Measurements from ENCODE around the gene PPL. TPM values are rescaled to one million over a fixed set of nuclear protein-coding genes. Genes with fewer than 3 reads are reported as not detected.

Gene PPL
- total RNA-seq, 1 donor from 2014 or later = 21.0 TPM

DNA sequence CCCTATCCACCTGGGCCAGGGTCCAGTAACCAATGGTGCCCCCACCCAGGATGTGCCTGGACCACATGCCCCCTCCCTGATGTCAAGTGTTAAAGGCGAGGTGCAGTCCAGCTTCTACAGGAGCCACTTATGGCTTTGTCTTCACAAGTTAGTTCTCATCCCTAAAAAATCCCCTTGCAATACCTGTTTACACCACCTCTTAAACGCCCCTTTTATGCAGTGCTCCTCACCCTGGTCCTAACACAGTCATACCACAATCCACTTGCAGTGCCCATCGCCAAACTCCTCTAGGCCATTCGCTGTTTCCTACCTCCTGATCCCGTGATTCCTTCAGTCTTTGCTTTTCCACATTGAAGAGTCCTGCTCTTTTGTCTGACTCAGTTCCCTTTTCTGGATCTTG lies 97.0 kb downstream of the PPL start:
- H3K4me3 ChIP-seq (ENCODE audit: low read depth, low read length) = no peak overlapping the region
- TF ChIP-seq, protein P1, sequence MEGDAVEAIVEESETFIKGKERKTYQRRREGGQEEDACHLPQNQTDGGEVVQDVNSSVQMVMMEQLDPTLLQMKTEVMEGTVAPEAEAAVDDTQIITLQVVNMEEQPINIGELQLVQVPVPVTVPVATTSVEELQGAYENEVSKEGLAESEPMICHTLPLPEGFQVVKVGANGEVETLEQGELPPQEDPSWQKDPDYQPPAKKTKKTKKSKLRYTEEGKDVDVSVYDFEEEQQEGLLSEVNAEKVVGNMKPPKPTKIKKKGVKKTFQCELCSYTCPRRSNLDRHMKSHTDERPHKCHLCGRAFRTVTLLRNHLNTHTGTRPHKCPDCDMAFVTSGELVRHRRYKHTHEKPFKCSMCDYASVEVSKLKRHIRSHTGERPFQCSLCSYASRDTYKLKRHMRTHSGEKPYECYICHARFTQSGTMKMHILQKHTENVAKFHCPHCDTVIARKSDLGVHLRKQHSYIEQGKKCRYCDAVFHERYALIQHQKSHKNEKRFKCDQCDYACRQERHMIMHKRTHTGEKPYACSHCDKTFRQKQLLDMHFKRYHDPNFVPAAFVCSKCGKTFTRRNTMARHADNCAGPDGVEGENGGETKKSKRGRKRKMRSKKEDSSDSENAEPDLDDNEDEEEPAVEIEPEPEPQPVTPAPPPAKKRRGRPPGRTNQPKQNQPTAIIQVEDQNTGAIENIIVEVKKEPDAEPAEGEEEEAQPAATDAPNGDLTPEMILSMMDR (conservative IDR thresholded peaks at IDR 0.05; ENCODE audit: low read depth, low read length) = no peak
- no peak for DNase-seq (ENCODE audit: low read depth)

DNA sequence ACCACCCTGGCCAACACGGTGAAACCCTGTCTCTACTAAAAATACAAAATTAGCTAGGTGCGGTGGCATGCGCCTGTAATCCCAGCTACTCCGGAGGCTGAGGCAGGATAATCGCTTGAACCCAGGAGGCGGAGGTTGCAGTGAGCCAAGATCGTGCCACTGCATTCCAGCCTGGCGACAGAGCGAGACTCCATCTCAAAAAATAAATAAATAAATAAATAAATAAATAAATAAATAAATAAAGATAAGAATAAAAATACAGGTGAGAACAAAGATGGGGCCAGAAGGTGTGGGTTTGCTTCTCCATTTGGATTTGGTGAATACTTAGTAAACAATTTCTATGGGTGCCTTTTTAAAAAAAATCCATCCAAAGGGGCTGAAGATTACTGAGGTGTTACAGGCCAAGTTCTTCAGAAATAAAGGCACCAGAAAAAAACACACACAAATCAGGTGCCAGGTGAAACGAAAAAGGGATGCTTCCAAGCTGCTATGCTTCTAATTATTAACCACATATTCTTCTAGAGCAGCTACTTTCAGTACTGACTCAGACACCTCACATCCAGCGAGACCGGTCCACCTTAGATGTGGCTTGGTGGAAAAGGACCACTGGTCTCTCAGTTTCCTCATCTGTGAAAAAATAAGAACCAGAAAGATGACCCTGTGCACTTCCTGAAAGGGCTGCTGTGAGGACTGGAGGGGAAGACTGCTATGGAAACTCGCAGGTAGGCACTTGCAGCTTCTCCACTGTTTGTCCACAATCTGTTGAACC lies 99.0 kb downstream of the PPL start:
- no peak for DNase-seq (ENCODE audit: low read depth)
- H3K4me3 ChIP-seq (ENCODE audit: low read depth, low read length) = no peak overlapping the region
- TF ChIP-seq, protein P1 (conservative IDR thresholded peaks at IDR 0.05; ENCODE audit: low read depth, low read length) = no peak

DNA sequence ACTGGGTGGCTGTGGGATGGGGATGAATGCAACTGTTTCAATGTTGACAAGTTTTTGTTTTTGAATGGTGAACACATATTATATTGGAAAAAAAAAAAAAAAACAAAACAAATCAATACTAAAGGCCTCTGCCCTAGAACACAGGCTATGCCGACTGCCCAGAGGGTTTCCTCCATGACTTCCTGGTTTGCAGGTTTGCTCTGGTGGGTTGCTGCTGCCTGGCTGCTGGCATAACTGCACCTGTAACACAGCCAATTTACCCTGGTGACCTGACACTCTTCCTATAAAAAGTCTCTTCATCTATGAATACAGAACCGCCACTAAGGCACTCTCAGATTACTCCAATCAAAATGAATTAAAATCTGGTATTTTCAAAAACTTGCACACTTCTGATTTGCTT lies 100.2 kb downstream of the PPL start:
- DNase-seq (ENCODE audit: low read depth) = no peak

DNA sequence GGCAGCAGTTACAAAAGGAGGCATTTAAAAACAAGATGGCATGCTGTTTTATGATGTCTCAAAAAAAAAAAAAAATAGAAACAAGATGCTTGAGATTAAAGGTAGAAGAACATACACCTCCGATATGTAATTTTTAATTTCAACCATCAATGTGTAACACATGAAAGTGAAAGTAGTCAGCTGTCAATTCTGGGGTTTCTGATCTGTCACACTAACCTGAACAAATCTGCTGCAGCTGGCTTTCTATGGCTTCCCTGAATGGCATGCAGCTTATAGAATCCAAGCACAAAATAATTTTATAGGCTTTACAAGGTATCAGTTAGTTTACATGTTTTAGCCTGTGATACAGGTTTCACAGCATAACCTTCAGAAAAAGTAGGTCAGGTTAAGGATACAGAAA lies 103.4 kb downstream of the PPL start:
- TF ChIP-seq, protein P1 (conservative IDR thresholded peaks at IDR 0.05; ENCODE audit: low read depth, low read length) = no peak
- no peak overlapping the region for H3K4me3 ChIP-seq (ENCODE audit: low read depth, low read length)
- no peak for DNase-seq (ENCODE audit: low read depth)

More for the DNA sequence above, 100.2 kb downstream of the PPL start:
- TF ChIP-seq, protein P1 (conservative IDR thresholded peaks at IDR 0.05; ENCODE audit: low read depth, low read length) = no peak
- no peak overlapping the region for H3K4me3 ChIP-seq (ENCODE audit: low read depth, low read length)

DNA sequence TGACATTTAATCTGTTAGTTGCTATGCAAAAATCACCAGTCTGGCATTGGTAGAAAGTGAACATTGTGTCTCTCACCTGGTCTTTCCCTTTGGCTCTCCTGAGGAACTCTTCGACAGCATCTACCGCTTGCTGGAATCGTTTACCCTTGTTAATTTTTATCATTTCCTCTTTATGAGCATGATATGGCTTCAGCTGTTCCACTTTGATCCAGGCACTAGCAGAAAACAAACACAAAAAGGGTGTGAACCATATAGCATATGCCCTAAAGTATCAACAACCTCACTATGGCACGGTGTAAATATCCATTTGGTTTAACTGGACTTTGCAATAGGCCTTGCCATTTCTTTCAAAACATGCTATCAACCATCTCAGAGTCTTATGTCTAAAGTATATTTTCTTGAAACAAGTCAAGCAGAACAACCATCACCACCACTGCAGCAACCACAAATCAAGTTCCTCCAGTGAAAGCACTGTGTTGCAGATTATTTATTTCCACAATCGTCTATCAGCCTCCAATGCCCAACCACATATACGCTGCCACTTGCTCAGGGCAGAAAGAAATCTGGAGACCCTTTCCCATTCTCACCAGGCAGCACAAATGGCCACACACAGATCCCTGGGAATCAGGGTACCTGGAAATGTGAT lies 104.1 kb downstream of the PPL start:
- no peak for DNase-seq (ENCODE audit: low read depth)
- no peak overlapping the region for H3K4me3 ChIP-seq (ENCODE audit: low read depth, low read length)
- TF ChIP-seq, protein P1 (conservative IDR thresholded peaks at IDR 0.05; ENCODE audit: low read depth, low read length) = no peak

Other genes with a start within 250 kb of the PPL start
- 23.8 and 37.4 TPM in 2 replicates for gene NUDT16L1, start 243.6 kb downstream of the PPL start, total RNA-seq
- gene ANKS3, start 202.9 kb downstream of the PPL start, total RNA-seq = 13.7 and 22.4 TPM in 2 replicates
- gene DNAAF8, start 202.6 kb downstream of the PPL start, total RNA-seq = 2.0 TPM in 1 of 2 replicates, not detected in the other
- 6.9 and 7.6 TPM in 2 replicates for gene ZNF500, start 170.0 kb downstream of the PPL start, total RNA-seq
- gene SEPTIN12, start 148.8 kb downstream of the PPL start, total RNA-seq = not detected in 2 replicates
- gene SMIM22, start 141.8 kb downstream of the PPL start, total RNA-seq = 0.98 and 12.2 TPM in 2 replicates
- gene ROGDI, start 134.5 kb downstream of the PPL start, total RNA-seq = 18.8 and 39.6 TPM in 2 replicates
- 33.1 and 50.3 TPM in 2 replicates for gene GLYR1, start 89.9 kb downstream of the PPL start, total RNA-seq
- 24.5 and 30.0 TPM in 2 replicates for gene UBN1, start 89.7 kb downstream of the PPL start, total RNA-seq
- gene SEC14L5, start 21.2 kb upstream of the PPL start, total RNA-seq = under 0.01 TPM in 1 of 2 replicates, not detected in the other
- 15.8 and 25.6 TPM in 2 replicates for gene NAGPA, start 96.8 kb upstream of the PPL start, total RNA-seq
- gene C16orf89, start 128.8 kb upstream of the PPL start, total RNA-seq = not detected in 2 replicates
- gene ALG1, start 134.7 kb upstream of the PPL start, total RNA-seq = 21.9 and 31.9 TPM in 2 replicates
- gene EEF2KMT, start 160.6 kb upstream of the PPL start, total RNA-seq = 9.4 and 34.4 TPM in 2 replicates